HCT116 (cell line): ENCODE results near the gene ARFGAP3. TPM values are rescaled to one million over a fixed set of nuclear protein-coding genes. Genes with fewer than 3 reads are reported as not detected.

Experiments
- ATAC-seq: fragments of 200-7000 bp; cut with Tn5 transposase; 2 replicates; pipeline ENCODE4 v1.9.1; 2020; ENCODE audit warnings: mild to moderate bottlenecking, moderate library complexity
- BruUV-seq: library from RNA; stranded (reverse); fragments of 400-500 nt; replicated peaks from 2 replicates; lab custom pipeline; 2021; lab: Mats Ljungman, UMichigan
- CTCF ChIA-PET: fragments of 300-600 bp; sonication (Branson Sonifier 250); formaldehyde crosslinking; loops from one replicate; lab custom pipeline; 2021; ENCODE audit warnings: antibody characterized with exemption; lab: Charles Lee
- POLR2A ChIA-PET: fragments of 300-600, 350-600 bp; sonication (Branson Sonifier 250); formaldehyde crosslinking; loops from one replicate; lab custom pipeline; 2021; ENCODE audit warnings: antibody characterized with exemption; lab: Charles Lee
- RAD21 ChIA-PET, 2 experiments: fragments of 300-600 bp; sonication (Branson Sonifier 250); formaldehyde crosslinking; loops; one replicate each; lab custom pipeline; 2023; ENCODE audit warnings: low total read pairs in 2 of 2; ENCODE audit not compliant: uncharacterized antibody in 2 of 2, unreplicated experiment in 2 of 2, low non-redundant PET in 1 of 2; lab: Charles Lee
- DNase-seq: peaks from one replicate; pipeline ENCODE4 v3.0.0-alpha.2; 2010; ENCODE audit warnings: low read depth, low spot score
- H2AFZ ChIP-seq: fragments of 200-600 bp; shearing (Covaris generic), sonication (generic); 2 replicates; pipeline ENCODE4 v1.6.1; 2017; ENCODE audit warnings: low read depth, mixed run types, mixed read lengths, antibody characterized with exemption, low read length; ENCODE audit not compliant: poor library complexity, severe bottlenecking
- H3K27ac ChIP-seq: 2 replicates; pipeline ENCODE4 v1.5.1; 2012; ENCODE audit warnings: low read depth, low read length
- H3K27me3 ChIP-seq: fragments of 200-600 bp; sonication (generic); 2 replicates; pipeline ENCODE4 v1.6.1; 2016; ENCODE audit warnings: mixed run types, low read length, mixed read lengths; ENCODE audit not compliant: insufficient read depth
- H3K36me3 ChIP-seq, 2 experiments: fragments of 200-500 bp in 1 of 2; fragments of 200-600 bp in 1 of 2; sonication (Bioruptor generic) in 1 of 2; sonication (generic) in 1 of 2; 2 replicates each; pipeline versions ENCODE4 v1.5.1 to v1.6.1; 2014 to 2016; ENCODE audit warnings: low read length in 2 of 2, inconsistent platforms in 1 of 2, mixed read lengths in 1 of 2, mixed run types in 1 of 2; ENCODE audit not compliant: insufficient read depth in 2 of 2, control insufficient read depth in 1 of 2
- H3K4me1 ChIP-seq, 2 experiments: fragments of 200-600 bp in 1 of 2; sonication (generic) in 1 of 2; 2 replicates each; pipeline versions ENCODE4 v1.5.1 to v1.6.1; 2012 to 2017; ENCODE audit warnings: low read length in 2 of 2, inconsistent platforms in 1 of 2, mild to moderate bottlenecking in 1 of 2, mixed read lengths in 1 of 2, mixed run types in 1 of 2, moderate library complexity in 1 of 2; ENCODE audit not compliant: insufficient read depth in 2 of 2, control insufficient read depth in 1 of 2
- H3K4me2 ChIP-seq: fragments of 200-600 bp; sonication (generic); 2 replicates; pipeline ENCODE4 v1.6.1; 2017; ENCODE audit warnings: mixed run types, low read length, mixed read lengths
- H3K4me3 ChIP-seq, 2 experiments: fragments of 200-600 bp in 1 of 2; sonication (generic) in 1 of 2; replicated peaks in 1 of 2; 2 replicates each; pipeline ENCODE4 v1.5.1; 2011 to 2016; ENCODE audit warnings: low read length in 2 of 2, control low read depth in 1 of 2, low read depth in 1 of 2, mild to moderate bottlenecking in 1 of 2, mixed read lengths in 1 of 2, mixed run types in 1 of 2
- H3K79me2 ChIP-seq: fragments of 200-600 bp; sonication (generic); 2 replicates; pipeline ENCODE4 v1.6.1; 2017; ENCODE audit warnings: mild to moderate bottlenecking, mixed run types, low read length, moderate library complexity, mixed read lengths; ENCODE audit not compliant: insufficient read depth
- H3K9ac ChIP-seq: fragments of 200-600 bp; sonication (generic); 2 replicates; pipeline ENCODE4 v1.6.1; 2016; ENCODE audit warnings: low read length, mixed read lengths
- H3K9me2 ChIP-seq: fragments of 200-600 bp; sonication (generic), shearing (Covaris generic); 2 replicates; pipeline ENCODE4 v1.6.1; 2017; ENCODE audit warnings: mixed run types, mild to moderate bottlenecking, moderate library complexity; ENCODE audit not compliant: insufficient read depth
- H3K9me3 ChIP-seq, 2 experiments: fragments of 200-500 bp in 1 of 2; fragments of 200-600 bp in 1 of 2; sonication (Bioruptor generic) in 1 of 2; sonication (generic) in 1 of 2; 2 replicates each; pipeline ENCODE4 v1.6.1; 2014 to 2017; ENCODE audit warnings: low read length in 2 of 2, mixed read lengths in 2 of 2, inconsistent platforms in 1 of 2, low read depth in 1 of 2, mild to moderate bottlenecking in 1 of 2, mixed run types in 1 of 2, moderate library complexity in 1 of 2; ENCODE audit not compliant: control insufficient read depth in 1 of 2, insufficient read depth in 1 of 2
- H4K20me1 ChIP-seq: fragments of 200-600 bp; sonication (generic), shearing (Covaris generic); 2 replicates; pipeline ENCODE4 v1.6.1; 2017; ENCODE audit warnings: mixed run types, mild to moderate bottlenecking, moderate library complexity; ENCODE audit not compliant: insufficient read depth
- CBX3 ChIP-seq: IDR thresholded peaks from 2 replicates; pipeline ENCODE4 v1.6.1; 2012; ENCODE audit warnings: low read depth
- EGR1 ChIP-seq: IDR thresholded peaks from 2 replicates; pipeline ENCODE4 v1.6.1; 2012; ENCODE audit warnings: low read depth
- ELF1 ChIP-seq: IDR thresholded peaks from 2 replicates; pipeline ENCODE4 v1.6.1; 2012; ENCODE audit warnings: low read depth, borderline replicate concordance
- EZH2 ChIP-seq: fragments of 200-600 bp; sonication (generic); IDR thresholded peaks from 2 replicates; pipeline ENCODE4 v1.6.1; 2017; ENCODE audit warnings: antibody characterized with exemption, mixed run types
- EZH2phosphoT487 ChIP-seq: fragments of 200-600 bp; IDR thresholded peaks from 2 replicates; pipeline ENCODE4 v1.6.1; 2018; ENCODE audit warnings: antibody characterized with exemption, borderline replicate concordance
- JUND ChIP-seq: IDR thresholded peaks from 2 replicates; pipeline ENCODE4 v1.6.1; 2012
- MAX ChIP-seq: IDR thresholded peaks from 2 replicates; pipeline ENCODE4 v1.6.1; 2012
- POLR2AphosphoS5 ChIP-seq: IDR thresholded peaks from 2 replicates; pipeline ENCODE4 v1.6.1; 2011; ENCODE audit warnings: mild to moderate bottlenecking, low read depth, low read length, moderate library complexity
- RAD21 ChIP-seq: IDR thresholded peaks from 2 replicates; pipeline ENCODE4 v1.6.1; 2012; ENCODE audit warnings: low read depth, mild to moderate bottlenecking
- SIN3A ChIP-seq: IDR thresholded peaks from 2 replicates; pipeline ENCODE4 v1.6.1; 2012; ENCODE audit warnings: low read depth
- SRF ChIP-seq: IDR thresholded peaks from 2 replicates; pipeline ENCODE4 v1.6.1; 2012; ENCODE audit warnings: low read depth
- TCF7L2 ChIP-seq: IDR thresholded peaks from 2 replicates; pipeline ENCODE4 v1.7.0; 2011; ENCODE audit warnings: borderline replicate concordance, inconsistent platforms; ENCODE audit not compliant: insufficient read depth, insufficient read length; ENCODE audit errors: extremely low read depth
- ZFX ChIP-seq: fragments of 450-650 bp; IDR thresholded peaks from 2 replicates; pipeline ENCODE4 v1.6.1; 2017
- ZNF274 ChIP-seq: fragments of 200-500 bp; sonication (Bioruptor generic); IDR thresholded peaks from 2 replicates; pipeline ENCODE4 v1.6.1; 2014; ENCODE audit warnings: mild to moderate bottlenecking, low read depth, low read length, inconsistent platforms
- intact Hi-C: fragments of 100-400 bp; cut with micrococcal nuclease; formaldehyde crosslinking; loops from 2 replicates; pipeline ENCODE4 v1.10.0; 2022
- total RNA-seq: library from RNA; stranded (reverse); gene quantifications from one replicate; pipeline ENCODE4 v1.2.1, GENCODE V29; 2021; ENCODE audit not compliant: unreplicated experiment
- TF ChIP-seq, protein P1 (sequence below): IDR thresholded peaks from 2 replicates; pipeline ENCODE4 v1.6.1; 2011; ENCODE audit warnings: mild to moderate bottlenecking, low read length, moderate library complexity; ENCODE audit not compliant: insufficient replicate concordance; ENCODE audit errors: extremely low read depth

The ARFGAP3 gene
- total RNA-seq, 1 experiment from 2014 or later, result 15.4 TPM

- POLR2A ChIA-PET, result no interaction called here
- Histone ChIP-seq H3K9ac (no peak overlapping the region), H3K4me1 (no peaks in the 10 kb centered on the region), H3K27me3 (no peaks in the 10 kb centered on the region), H3K4me2 (no peak overlapping the region), H4K20me1 (no peaks in the 10 kb centered on the region), H3K36me3 (peaks cover 10 to 16% of the 10 kb centered on the region in 2 experiments; a peak in 3 of 4 replicates), H3K79me2 (no peaks in the 10 kb centered on the region), H3K27ac (no peak overlapping the region), H3K4me3 (no peak overlapping the region), H2AFZ (no peak overlapping the region), H3K9me2 (no peaks in the 10 kb centered on the region), H3K9me3 (no peaks in the 10 kb centered on the region)
- TF ChIP-seq ZFX, result no peak
- no peak for TF ChIP-seq SIN3A
- TF ChIP-seq EZH2phosphoT487, result no peak
- TF ChIP-seq ZNF274, result no peak
- no peak for TF ChIP-seq EZH2
- TF ChIP-seq ELF1, result no peak
- TF ChIP-seq, protein P1, sequence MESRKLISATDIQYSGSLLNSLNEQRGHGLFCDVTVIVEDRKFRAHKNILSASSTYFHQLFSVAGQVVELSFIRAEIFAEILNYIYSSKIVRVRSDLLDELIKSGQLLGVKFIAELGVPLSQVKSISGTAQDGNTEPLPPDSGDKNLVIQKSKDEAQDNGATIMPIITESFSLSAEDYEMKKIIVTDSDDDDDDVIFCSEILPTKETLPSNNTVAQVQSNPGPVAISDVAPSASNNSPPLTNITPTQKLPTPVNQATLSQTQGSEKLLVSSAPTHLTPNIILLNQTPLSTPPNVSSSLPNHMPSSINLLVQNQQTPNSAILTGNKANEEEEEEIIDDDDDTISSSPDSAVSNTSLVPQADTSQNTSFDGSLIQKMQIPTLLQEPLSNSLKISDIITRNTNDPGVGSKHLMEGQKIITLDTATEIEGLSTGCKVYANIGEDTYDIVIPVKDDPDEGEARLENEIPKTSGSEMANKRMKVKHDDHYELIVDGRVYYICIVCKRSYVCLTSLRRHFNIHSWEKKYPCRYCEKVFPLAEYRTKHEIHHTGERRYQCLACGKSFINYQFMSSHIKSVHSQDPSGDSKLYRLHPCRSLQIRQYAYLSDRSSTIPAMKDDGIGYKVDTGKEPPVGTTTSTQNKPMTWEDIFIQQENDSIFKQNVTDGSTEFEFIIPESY, result no peak
- no peak for TF ChIP-seq TCF7L2
- TF ChIP-seq EGR1, result no peak
- TF ChIP-seq CBX3, result no peak
- no peak for TF ChIP-seq JUND
- no peak for TF ChIP-seq SRF
- no peak for TF ChIP-seq POLR2AphosphoS5
- no peak for TF ChIP-seq RAD21
- TF ChIP-seq MAX, result no peak
- ATAC-seq, result no peak
- BruUV-seq, result no TSS peak
- RAD21 ChIA-PET, result interaction anchor here in 1 of 2 experiments (0.7 kb wide), 1 partner anchor 188 kb away, joined by 4 read pairs; no protein-coding TSS in a partner anchor
- no peak for DNase-seq
- intact Hi-C loops, result no loop called here
- CTCF ChIA-PET, result no interaction called here
Observed at GRCh38 chr22:42874010-42874409, 16.9 kb upstream of the ARFGAP3 start.
